HG02981 (cell line): ENCODE data around the gene SCAF4.

Experiments
- ATAC-seq: cut with Tn5 transposase; IDR thresholded peaks from one replicate; pipeline ENCODE4 v1.9.1; 2021; ENCODE audit warnings: mild to moderate bottlenecking, moderate library complexity; ENCODE audit not compliant: unreplicated experiment

The SCAF4 gene

GRCh38 chr21:31713973-31714740 lies 17.8 kb downstream of the SCAF4 start:
- no peak for ATAC-seq

DNA sequence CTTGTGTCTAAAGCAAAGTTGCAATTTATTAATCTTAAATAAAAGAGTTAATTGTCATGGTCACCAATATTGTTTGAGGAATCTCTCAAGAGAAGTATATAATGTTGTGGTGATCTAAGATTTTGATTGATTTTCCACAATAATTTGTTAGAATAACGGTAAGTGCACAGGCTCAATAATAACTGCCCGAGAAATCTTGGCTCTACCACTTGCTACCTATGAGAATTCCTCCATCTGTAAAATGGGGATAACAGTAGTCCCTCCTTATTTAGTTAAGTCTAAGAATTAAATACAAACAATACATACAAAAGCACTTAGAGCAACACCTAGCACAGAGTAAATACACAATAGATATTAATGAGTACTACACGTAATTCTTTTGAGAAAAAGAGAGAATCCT lies 18.8 kb downstream of the SCAF4 start:
- ATAC-seq = no peak

- ATAC-seq = no peak
These were observed 20.1 kb downstream of the SCAF4 start for GRCh38 chr21:31711745-31712285.

GRCh38 chr21:31711326-31711725 lies 20.6 kb downstream of the SCAF4 start:
- ATAC-seq = no peak

GRCh38 chr21:31710586-31710985 lies 21.3 kb downstream of the SCAF4 start:
- no peak for ATAC-seq

GRCh38 chr21:31708541-31708940 lies 23.4 kb downstream of the SCAF4 start:
- no peak for ATAC-seq

DNA sequence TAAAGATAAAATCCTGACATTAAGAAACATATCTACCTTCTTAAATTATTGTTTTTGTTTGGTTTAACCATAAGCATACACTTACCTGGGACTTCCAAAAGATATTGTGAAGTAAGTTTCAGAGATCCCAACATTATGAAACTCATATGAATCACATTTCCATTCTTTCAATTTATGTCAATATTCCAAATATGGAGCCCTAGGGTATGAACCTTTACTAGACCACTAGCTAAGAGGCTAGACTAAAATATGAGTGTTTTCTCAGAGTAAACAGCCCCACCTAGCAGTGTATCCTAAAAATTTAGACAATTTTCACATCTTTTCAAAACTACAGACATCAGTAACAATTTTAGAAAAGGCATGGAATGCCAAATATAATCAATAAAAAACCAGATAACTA lies 24.4 kb downstream of the SCAF4 start:
- ATAC-seq = no peak

GRCh38 chr21:31706562-31706961 lies 25.4 kb downstream of the SCAF4 start:
- ATAC-seq = no peak

- no peak for ATAC-seq
These were observed 31.9 kb downstream of the SCAF4 start for GRCh38 chr21:31700040-31700439.

DNA sequence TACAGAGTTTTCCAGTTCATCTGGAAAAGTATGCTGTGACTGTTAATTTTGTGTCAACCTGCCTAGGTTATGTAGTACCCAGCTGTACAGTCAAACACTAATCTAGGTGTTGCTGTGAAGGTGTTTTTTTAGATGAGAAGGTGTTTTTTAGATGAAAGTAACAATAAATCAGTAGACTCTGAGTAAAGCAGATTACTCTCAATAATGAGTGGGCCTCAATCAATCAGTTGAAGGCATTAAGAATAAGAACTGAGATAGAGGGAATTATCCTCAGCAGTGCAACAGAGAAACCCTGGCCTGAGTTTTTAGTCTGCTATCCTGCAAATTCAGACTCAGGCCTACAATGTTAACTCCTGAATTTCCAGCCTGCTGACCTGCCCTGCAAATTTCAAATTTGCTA lies 33.5 kb downstream of the SCAF4 start:
- ATAC-seq = no peak

DNA sequence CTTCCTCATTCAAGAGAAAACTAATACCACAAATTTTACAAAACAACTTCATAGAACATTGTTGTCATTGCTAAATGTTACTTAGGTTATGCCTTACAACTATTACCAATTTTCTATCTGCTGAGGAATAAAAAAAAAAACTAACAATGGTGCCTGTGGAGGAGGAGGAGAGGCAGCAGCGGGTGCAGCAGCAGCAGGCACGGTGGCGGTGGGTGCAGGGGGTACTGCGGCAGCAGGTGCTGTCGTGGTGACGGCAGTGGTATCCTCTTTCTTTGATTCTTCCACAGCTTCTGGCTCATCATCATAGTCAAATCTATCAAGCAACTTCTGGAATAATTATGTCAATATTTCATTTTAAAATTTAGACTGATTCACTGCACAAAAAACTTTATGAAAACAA lies 35.5 kb downstream of the SCAF4 start:
- no peak for ATAC-seq

DNA sequence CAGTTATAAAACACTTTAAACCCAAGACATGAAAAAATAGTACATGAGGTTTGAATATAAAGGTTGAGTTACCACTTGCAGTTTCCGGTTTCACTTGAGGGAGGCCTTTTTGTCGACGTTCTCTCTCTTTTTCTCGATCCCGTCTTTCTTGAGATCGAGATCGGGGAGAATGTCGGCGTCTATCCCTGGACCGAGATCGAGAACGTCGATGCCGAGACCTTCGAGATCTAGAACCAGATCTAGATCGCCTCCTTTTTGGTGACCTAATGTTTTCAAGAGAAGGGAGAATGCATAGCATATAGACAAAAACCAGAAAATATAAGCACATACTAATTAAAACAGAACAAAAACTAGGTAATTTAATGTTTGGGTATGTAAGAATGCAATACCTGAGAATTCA lies 38.7 kb downstream of the SCAF4 start:
- ATAC-seq = no peak

GRCh38 chr21:31688603-31689368 lies 43.1 kb downstream of the SCAF4 start:
- ATAC-seq = no peak

DNA sequence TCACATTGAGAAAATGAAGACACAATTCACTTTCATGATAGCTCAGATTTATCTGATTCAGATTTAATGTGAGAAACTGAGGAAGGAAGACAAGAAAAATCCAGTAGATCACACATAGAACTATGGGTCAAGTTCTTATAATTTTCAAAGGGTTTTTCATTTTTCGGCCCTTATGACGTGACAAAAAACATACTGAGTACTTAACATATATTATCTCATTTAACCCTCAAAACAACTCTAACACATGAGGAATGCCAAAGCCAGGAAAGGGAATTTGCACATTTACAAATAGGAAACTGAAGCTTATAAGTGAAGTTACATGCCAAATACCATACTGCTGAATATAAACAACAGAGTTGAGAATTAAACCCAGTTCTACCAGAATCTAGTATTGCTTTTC lies 44.8 kb downstream of the SCAF4 start:
- ATAC-seq = no peak

DNA sequence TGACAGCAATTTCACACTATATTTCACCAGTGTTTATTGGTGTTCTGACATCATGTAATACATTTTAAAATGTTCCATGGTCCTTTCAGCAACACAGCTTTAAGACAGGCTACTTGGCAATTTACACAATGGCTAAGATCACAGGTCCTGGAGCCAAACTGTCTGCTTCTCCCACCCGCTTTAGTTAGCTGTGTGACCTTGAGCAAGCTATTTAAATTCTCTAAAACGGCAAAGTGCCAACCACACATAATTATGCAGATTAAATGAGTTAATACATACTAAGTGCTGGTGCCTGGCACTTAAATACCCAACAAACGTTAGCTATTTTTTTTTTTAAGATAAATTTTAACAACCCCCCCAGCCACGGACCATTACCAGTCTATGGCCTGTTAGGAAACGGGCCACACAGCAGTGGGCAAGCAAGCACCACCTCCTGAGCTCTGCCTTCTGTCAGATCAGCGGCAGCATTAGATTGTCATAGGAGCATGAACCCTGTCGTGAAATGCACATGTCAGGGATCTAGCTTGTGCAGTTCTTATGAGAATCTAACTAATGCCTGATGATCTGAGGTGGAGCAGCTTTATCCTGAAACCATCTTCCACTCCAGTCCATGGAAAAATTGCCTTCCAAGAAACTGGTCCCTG lies 45.5 kb downstream of the SCAF4 start:
- no peak for ATAC-seq

- ATAC-seq = no peak
These were observed 47.0 kb downstream of the SCAF4 start for GRCh38 chr21:31684918-31685317.

GRCh38 chr21:31683029-31683428 lies 48.9 kb downstream of the SCAF4 start:
- ATAC-seq = no peak

GRCh38 chr21:31682620-31683019 lies 49.3 kb downstream of the SCAF4 start:
- ATAC-seq = no peak

DNA sequence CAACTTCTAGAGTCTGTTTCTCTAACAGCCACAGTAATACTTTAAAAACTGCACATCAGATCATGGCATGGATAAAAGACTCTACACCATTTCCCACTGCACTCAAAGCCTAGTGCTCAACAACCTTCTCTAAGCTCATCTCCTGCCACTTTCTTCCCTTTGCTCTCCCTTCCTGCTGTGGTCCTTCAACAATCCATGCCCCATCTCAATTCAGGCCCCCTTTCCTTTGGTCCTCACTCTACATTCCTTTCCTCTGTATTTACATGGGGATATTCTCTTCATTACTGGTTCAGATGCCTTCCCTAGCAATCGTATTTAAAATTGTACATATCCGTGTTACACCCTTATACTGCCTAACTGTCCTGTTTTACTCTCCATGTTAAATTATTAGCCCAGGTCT lies 53.4 kb downstream of the SCAF4 start:
- no peak for ATAC-seq

DNA sequence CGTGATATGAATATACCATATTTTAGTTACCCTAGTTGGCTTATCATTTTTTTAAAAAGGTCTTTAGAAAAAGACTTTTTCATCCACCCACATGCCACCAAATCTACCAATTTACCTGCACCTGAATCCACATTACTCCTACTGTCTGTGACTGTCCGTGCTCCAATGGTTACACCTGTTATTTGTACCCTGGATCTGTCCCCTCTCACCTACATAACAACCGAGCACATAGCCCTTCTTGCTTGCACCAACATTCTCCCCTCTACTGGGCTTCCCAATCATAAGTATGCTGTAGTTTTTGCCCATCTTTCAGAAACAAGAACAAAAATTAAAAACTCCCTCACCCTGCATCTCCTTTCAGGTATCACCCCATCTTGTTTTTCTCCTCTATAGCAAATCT lies 54.9 kb downstream of the SCAF4 start:
- no peak for ATAC-seq

DNA sequence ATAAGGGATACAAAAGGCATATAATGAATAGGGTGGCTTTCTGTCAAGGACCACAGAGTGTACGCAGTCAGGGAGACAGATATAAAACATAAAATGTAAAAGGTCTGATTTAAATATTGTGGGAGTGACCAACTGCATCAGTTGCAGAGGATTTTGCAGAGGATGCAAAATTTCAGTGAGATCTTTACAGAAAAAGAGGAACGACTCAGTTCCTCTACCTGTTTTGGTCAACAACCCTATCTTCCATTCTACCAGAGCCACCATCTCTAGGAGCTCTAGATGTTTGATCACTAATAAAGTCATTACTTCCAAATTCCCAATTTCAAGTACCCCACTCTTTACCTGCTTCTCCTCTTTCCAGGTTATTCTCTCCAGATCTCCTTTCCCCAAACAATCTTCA lies 56.0 kb downstream of the SCAF4 start:
- ATAC-seq = no peak

- no peak for ATAC-seq
These were observed 56.6 kb downstream of the SCAF4 start for GRCh38 chr21:31675318-31675717.
